ENCODE data around the gene SLC16A9.

DNA sequence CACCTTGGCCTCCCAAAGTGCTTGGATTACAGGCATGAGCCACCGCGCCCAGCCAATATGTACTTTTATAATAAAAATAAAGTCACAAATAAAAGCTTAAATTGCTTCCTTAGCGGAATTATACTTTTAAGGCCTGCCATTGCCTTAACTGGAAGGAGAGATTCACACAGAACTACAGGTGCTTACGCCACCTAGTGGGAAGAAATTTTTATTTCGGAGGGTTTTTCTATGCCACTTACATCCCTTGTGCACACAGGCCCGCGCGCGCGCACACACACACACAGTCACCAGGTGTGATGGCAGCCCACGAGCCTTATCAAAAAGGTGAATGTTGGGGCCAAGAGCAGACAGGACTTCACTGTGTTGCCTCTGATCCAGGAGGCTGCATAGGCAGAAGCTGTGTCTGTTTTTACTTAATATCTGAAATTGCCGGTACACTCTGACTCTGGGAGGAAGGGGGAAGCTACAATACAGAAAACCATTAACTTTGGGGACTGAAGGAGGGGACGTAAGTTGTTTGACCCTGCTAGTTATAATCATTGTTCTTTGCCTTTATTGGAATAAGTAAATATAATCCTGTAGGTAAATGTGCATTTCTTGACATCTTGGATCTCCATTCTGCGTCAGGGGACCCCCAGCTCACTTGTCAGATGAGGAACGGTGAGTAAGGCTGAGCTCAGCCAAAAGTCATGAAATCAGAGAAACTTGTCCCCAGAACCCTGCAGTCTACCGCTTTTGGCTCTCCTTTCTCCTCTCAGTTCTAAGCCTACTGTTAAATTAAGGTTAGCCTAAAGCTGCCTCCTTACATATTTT, 87.1 kb downstream of the SLC16A9 start:
- TF ChIP-seq POLR2A (IDR thresholded peaks at IDR 0.05; ENCODE audit: low read depth, low read length): no peak
- TF ChIP-seq TAF1 (IDR thresholded peaks at IDR 0.05; ENCODE audit: borderline replicate concordance, low read depth, low read length): no peak

All from GM12892 (cell line).